NB4 (cell line): ENCODE measurements around the gene SCG2.

Experiments
- DNase-seq: peaks from one replicate; pipeline ENCODE4 v3.0.0; 2010; ENCODE audit warnings: low read depth
- H3K4me3 ChIP-seq: one replicate; pipeline ENCODE4 v1.5.1; 2011; ENCODE audit warnings: mild to moderate bottlenecking, low read depth, low read length, moderate library complexity
- MYC ChIP-seq: IDR thresholded peaks from 2 replicates; pipeline ENCODE4 v1.6.1; 2011; ENCODE audit warnings: low read depth, low read length
- POLR2A ChIP-seq: IDR thresholded peaks from 2 replicates; pipeline ENCODE4 v1.6.1; 2011; ENCODE audit warnings: mild to moderate bottlenecking; ENCODE audit not compliant: insufficient read length; ENCODE audit errors: extremely low read depth
- TF ChIP-seq, protein P1 (sequence below): IDR thresholded peaks from 2 replicates; pipeline ENCODE4 v1.6.1; 2011; ENCODE audit warnings: low read depth, low read length
- TF ChIP-seq, protein P2 (sequence below): IDR thresholded peaks from one replicate; pipeline ENCODE4 v1.5.1; 2012; ENCODE audit warnings: low read depth, low read length

The SCG2 gene

GRCh38 chr2:223601932-223602666 lies at the start of gene SCG2:
Gene SCG2, minus strand, starts transcription at chr2:223602361. Its CDS starts 3,079 bp downstream, at chr2:223599282.
- no peak within 1 kb of the TSS for H3K4me3 ChIP-seq
- DNase-seq, result peak; percentile 72
- TF ChIP-seq, protein P1, sequence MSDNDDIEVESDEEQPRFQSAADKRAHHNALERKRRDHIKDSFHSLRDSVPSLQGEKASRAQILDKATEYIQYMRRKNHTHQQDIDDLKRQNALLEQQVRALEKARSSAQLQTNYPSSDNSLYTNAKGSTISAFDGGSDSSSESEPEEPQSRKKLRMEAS, result no peak
- TF ChIP-seq POLR2A (no peak), MYC (no peak)
- TF ChIP-seq, protein P2, sequence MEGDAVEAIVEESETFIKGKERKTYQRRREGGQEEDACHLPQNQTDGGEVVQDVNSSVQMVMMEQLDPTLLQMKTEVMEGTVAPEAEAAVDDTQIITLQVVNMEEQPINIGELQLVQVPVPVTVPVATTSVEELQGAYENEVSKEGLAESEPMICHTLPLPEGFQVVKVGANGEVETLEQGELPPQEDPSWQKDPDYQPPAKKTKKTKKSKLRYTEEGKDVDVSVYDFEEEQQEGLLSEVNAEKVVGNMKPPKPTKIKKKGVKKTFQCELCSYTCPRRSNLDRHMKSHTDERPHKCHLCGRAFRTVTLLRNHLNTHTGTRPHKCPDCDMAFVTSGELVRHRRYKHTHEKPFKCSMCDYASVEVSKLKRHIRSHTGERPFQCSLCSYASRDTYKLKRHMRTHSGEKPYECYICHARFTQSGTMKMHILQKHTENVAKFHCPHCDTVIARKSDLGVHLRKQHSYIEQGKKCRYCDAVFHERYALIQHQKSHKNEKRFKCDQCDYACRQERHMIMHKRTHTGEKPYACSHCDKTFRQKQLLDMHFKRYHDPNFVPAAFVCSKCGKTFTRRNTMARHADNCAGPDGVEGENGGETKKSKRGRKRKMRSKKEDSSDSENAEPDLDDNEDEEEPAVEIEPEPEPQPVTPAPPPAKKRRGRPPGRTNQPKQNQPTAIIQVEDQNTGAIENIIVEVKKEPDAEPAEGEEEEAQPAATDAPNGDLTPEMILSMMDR, result no peak

GRCh38 chr2:223649554-223650533 lies 47.7 kb upstream of the SCG2 start:
- TF ChIP-seq MYC (no peak), POLR2A (no peak)
- TF ChIP-seq, protein P2, result no peak
- TF ChIP-seq, protein P1, result no peak
- no peak for DNase-seq
- H3K4me3 ChIP-seq, result no peak overlapping the region

- no peak for DNase-seq
- TF ChIP-seq POLR2A (no peak), MYC (no peak)
- TF ChIP-seq, protein P2, result no peak
- TF ChIP-seq, protein P1, result no peak
- no peak overlapping the region for H3K4me3 ChIP-seq
Observed at GRCh38 chr2:223648755-223649154, 46.6 kb upstream of the SCG2 start.

GRCh38 chr2:223647258-223647952 lies 45.2 kb upstream of the SCG2 start:
- no peak overlapping the region for H3K4me3 ChIP-seq
- DNase-seq, result peak; percentile 9
- TF ChIP-seq POLR2A (no peak), MYC (no peak)
- TF ChIP-seq, protein P1, result no peak
- TF ChIP-seq, protein P2, result no peak

DNA sequence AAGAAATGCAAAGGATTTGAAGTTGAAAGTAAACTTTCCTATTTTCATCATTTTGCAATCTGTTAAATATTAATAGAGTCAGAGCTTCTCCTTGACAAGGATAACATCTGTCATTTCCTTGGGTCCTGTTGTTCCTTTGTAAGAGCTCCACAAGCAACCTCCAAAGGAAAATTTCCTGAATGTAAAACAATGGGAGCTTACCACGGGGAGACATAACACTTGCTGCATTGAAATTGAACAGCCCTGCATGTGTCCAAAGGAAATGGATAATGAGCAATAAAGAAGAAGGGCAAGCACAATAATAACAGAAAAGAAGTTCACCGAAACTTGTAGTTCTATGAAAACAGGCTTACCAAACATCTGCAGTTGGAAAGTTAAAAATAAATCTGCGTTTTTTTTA lies 42.0 kb upstream of the SCG2 start:
- TF ChIP-seq, protein P1, result no peak
- no peak overlapping the region for H3K4me3 ChIP-seq
- no peak for DNase-seq

DNA sequence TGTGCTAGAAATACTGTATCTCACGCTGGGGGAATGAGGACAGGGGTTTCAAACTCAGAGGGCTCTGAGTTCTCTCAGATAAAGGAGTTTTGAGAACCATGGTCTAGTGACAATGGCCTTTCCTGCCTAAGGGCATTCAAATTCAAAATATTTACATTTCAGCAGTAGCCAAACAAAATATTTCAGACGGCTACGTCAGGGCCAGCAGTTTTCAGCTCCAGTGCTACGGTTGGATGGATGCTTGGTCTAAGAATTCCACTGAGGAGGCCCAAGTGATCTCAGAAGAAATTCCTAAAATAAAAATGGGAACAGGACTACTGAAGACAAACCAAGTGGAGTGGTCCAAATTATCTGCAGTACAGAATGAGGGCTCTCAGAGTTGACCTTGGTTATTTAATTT lies 41.1 kb upstream of the SCG2 start:
- no peak overlapping the region for H3K4me3 ChIP-seq
- DNase-seq, result no peak
- TF ChIP-seq, protein P1, result no peak
- TF ChIP-seq, protein P2, result no peak
- TF ChIP-seq POLR2A (no peak), MYC (no peak)
